Diencephalon (tissue), 1 donor: ENCODE measurements around the gene ZDHHC21. TPM values are rescaled to one million over a fixed set of nuclear protein-coding genes. Genes with fewer than 3 reads are reported as not detected.

Experiments
- total RNA-seq: library from RNA; depleted of rRNA; stranded (reverse); fragments of >200 nt; gene quantifications from one replicate; pipeline ENCODE4 v1.2.3, GENCODE V29; 2014

ZDHHC21 gene
- total RNA-seq, result 63.0 TPM

GRCh38 chr9:14693251-14693861 lies at the start of gene ZDHHC21:
Gene ZDHHC21 (minus strand): TSS chr9:14693432. CDS start chr9:14674340, 19,092 bp downstream.

GRCh38 chr9:14722391-14723035 lies 29.3 kb upstream of the ZDHHC21 start, which contains the start of gene CER1:
Gene CER1 (minus strand): TSS chr9:14722733. CDS start chr9:14722672, 61 bp downstream.

Other genes starting within 250 kb of the ZDHHC21 start
- 0.69 TPM for gene CER1, start 29.3 kb upstream of the ZDHHC21 start, total RNA-seq
- gene FREM1, start 217.0 kb upstream of the ZDHHC21 start, total RNA-seq, result 3.5 TPM